ENCODE results near the gene AUTS2.

AUTS2 gene

GRCh38 chr7:69799990-69800389, 201.7 kb downstream of the AUTS2 start:
- H3K4me3 ChIP-seq (ENCODE audit: low read length): no peak overlapping the region
- no peaks in the 10 kb centered on the region for H3K36me3 ChIP-seq (ENCODE audit: insufficient read depth, low read length)
- no peaks in the 10 kb centered on the region for H3K27me3 ChIP-seq (ENCODE audit: insufficient read depth, low read length)
- H3K9me3 ChIP-seq (ENCODE audit: low read length): no peaks in the 10 kb centered on the region
- no peak overlapping the region for H2AFZ ChIP-seq (ENCODE audit: low read depth, low read length)
- H3K4me1 ChIP-seq (ENCODE audit: insufficient read depth, low read length): peaks cover 14% of the 10 kb centered on the region

- Histone ChIP-seq H3K4me3 (ENCODE audit: low read length) (no peak overlapping the region), H3K27me3 (ENCODE audit: insufficient read depth, low read length) (no peaks in the 10 kb centered on the region), H3K4me1 (ENCODE audit: insufficient read depth, low read length) (peaks cover 14% of the 10 kb centered on the region), H2AFZ (ENCODE audit: low read depth, low read length) (no peak overlapping the region), H3K36me3 (ENCODE audit: insufficient read depth, low read length) (no peaks in the 10 kb centered on the region), H3K9me3 (ENCODE audit: low read length) (no peaks in the 10 kb centered on the region)
Measured at GRCh38 chr7:69800495-69800894, 202.2 kb downstream of the AUTS2 start.

- H3K4me3 ChIP-seq (ENCODE audit: low read length): no peak overlapping the region
- H3K9me3 ChIP-seq (ENCODE audit: low read length): no peaks in the 10 kb centered on the region
- H3K4me1 ChIP-seq (ENCODE audit: insufficient read depth, low read length): peaks cover 14% of the 10 kb centered on the region
- H3K27me3 ChIP-seq (ENCODE audit: insufficient read depth, low read length): no peaks in the 10 kb centered on the region
- H3K36me3 ChIP-seq (ENCODE audit: insufficient read depth, low read length): no peaks in the 10 kb centered on the region
- no peak overlapping the region for H2AFZ ChIP-seq (ENCODE audit: low read depth, low read length)
Measured at GRCh38 chr7:69801729-69802682, 203.7 kb downstream of the AUTS2 start.

- no peaks in the 10 kb centered on the region for H3K27me3 ChIP-seq (ENCODE audit: insufficient read depth, low read length)
- peaks cover 14% of the 10 kb centered on the region for H3K4me1 ChIP-seq (ENCODE audit: insufficient read depth, low read length)
- no peak overlapping the region for H2AFZ ChIP-seq (ENCODE audit: low read depth, low read length)
- H3K36me3 ChIP-seq (ENCODE audit: insufficient read depth, low read length): no peaks in the 10 kb centered on the region
- no peak overlapping the region for H3K4me3 ChIP-seq (ENCODE audit: low read length)
- no peaks in the 10 kb centered on the region for H3K9me3 ChIP-seq (ENCODE audit: low read length)
Measured at GRCh38 chr7:69803699-69804516, 205.6 kb downstream of the AUTS2 start.

GRCh38 chr7:69804962-69805361, 206.7 kb downstream of the AUTS2 start:
- H3K9me3 ChIP-seq (ENCODE audit: low read length): no peaks in the 10 kb centered on the region
- H3K4me1 ChIP-seq (ENCODE audit: insufficient read depth, low read length): peaks cover 12% of the 10 kb centered on the region
- no peaks in the 10 kb centered on the region for H3K36me3 ChIP-seq (ENCODE audit: insufficient read depth, low read length)
- no peaks in the 10 kb centered on the region for H3K27me3 ChIP-seq (ENCODE audit: insufficient read depth, low read length)
- no peak overlapping the region for H3K4me3 ChIP-seq (ENCODE audit: low read length)
- no peak overlapping the region for H2AFZ ChIP-seq (ENCODE audit: low read depth, low read length)

- H3K36me3 ChIP-seq (ENCODE audit: insufficient read depth, low read length): no peaks in the 10 kb centered on the region
- H3K27me3 ChIP-seq (ENCODE audit: insufficient read depth, low read length): no peaks in the 10 kb centered on the region
- H3K9me3 ChIP-seq (ENCODE audit: low read length): no peaks in the 10 kb centered on the region
- H3K4me3 ChIP-seq (ENCODE audit: low read length): no peak overlapping the region
- peaks cover 9% of the 10 kb centered on the region for H3K4me1 ChIP-seq (ENCODE audit: insufficient read depth, low read length)
- H2AFZ ChIP-seq (ENCODE audit: low read depth, low read length): no peak overlapping the region
Measured at GRCh38 chr7:69808391-69808790, 210.1 kb downstream of the AUTS2 start.

GRCh38 chr7:69811476-69812308, 213.4 kb downstream of the AUTS2 start:
- Histone ChIP-seq H2AFZ (ENCODE audit: low read depth, low read length) (no peak overlapping the region), H3K36me3 (ENCODE audit: insufficient read depth, low read length) (no peaks in the 10 kb centered on the region), H3K9me3 (ENCODE audit: low read length) (no peaks in the 10 kb centered on the region), H3K4me1 (ENCODE audit: insufficient read depth, low read length) (peaks cover 40% of the 10 kb centered on the region), H3K4me3 (ENCODE audit: low read length) (no peak overlapping the region), H3K27me3 (ENCODE audit: insufficient read depth, low read length) (no peaks in the 10 kb centered on the region)

- Histone ChIP-seq H3K27me3 (ENCODE audit: insufficient read depth, low read length) (no peaks in the 10 kb centered on the region), H3K9me3 (ENCODE audit: low read length) (no peaks in the 10 kb centered on the region), H2AFZ (ENCODE audit: low read depth, low read length) (no peak overlapping the region), H3K36me3 (ENCODE audit: insufficient read depth, low read length) (no peaks in the 10 kb centered on the region), H3K4me3 (ENCODE audit: low read length) (no peak overlapping the region), H3K4me1 (ENCODE audit: insufficient read depth, low read length) (peaks cover 50% of the 10 kb centered on the region)
Measured at GRCh38 chr7:69812756-69813155, 214.5 kb downstream of the AUTS2 start.

- Histone ChIP-seq H3K27me3 (ENCODE audit: insufficient read depth, low read length) (no peaks in the 10 kb centered on the region), H3K36me3 (ENCODE audit: insufficient read depth, low read length) (no peaks in the 10 kb centered on the region), H3K4me1 (ENCODE audit: insufficient read depth, low read length) (peaks cover 60% of the 10 kb centered on the region), H2AFZ (ENCODE audit: low read depth, low read length) (no peak overlapping the region), H3K9me3 (ENCODE audit: low read length) (no peaks in the 10 kb centered on the region), H3K4me3 (ENCODE audit: low read length) (no peak overlapping the region)
Measured at GRCh38 chr7:69813637-69814240, 215.5 kb downstream of the AUTS2 start.

GRCh38 chr7:69814421-69814962, 216.2 kb downstream of the AUTS2 start:
- Histone ChIP-seq H3K4me3 (ENCODE audit: low read length) (no peak overlapping the region), H3K27me3 (ENCODE audit: insufficient read depth, low read length) (no peaks in the 10 kb centered on the region), H2AFZ (ENCODE audit: low read depth, low read length) (no peak overlapping the region), H3K4me1 (ENCODE audit: insufficient read depth, low read length) (peaks cover 68% of the 10 kb centered on the region), H3K9me3 (ENCODE audit: low read length) (no peaks in the 10 kb centered on the region), H3K36me3 (ENCODE audit: insufficient read depth, low read length) (no peaks in the 10 kb centered on the region)

GRCh38 chr7:69816501-69816900, 218.2 kb downstream of the AUTS2 start:
- Histone ChIP-seq H2AFZ (ENCODE audit: low read depth, low read length) (no peak overlapping the region), H3K9me3 (ENCODE audit: low read length) (no peaks in the 10 kb centered on the region), H3K27me3 (ENCODE audit: insufficient read depth, low read length) (no peaks in the 10 kb centered on the region), H3K36me3 (ENCODE audit: insufficient read depth, low read length) (no peaks in the 10 kb centered on the region), H3K4me3 (ENCODE audit: low read length) (no peak overlapping the region), H3K4me1 (ENCODE audit: insufficient read depth, low read length) (peaks cover 79% of the 10 kb centered on the region)

- no peaks in the 10 kb centered on the region for H3K9me3 ChIP-seq (ENCODE audit: low read length)
- H3K36me3 ChIP-seq (ENCODE audit: insufficient read depth, low read length): no peaks in the 10 kb centered on the region
- no peak overlapping the region for H2AFZ ChIP-seq (ENCODE audit: low read depth, low read length)
- H3K4me3 ChIP-seq (ENCODE audit: low read length): no peak overlapping the region
- no peaks in the 10 kb centered on the region for H3K27me3 ChIP-seq (ENCODE audit: insufficient read depth, low read length)
- H3K4me1 ChIP-seq (ENCODE audit: insufficient read depth, low read length): peaks cover 77% of the 10 kb centered on the region
Measured at GRCh38 chr7:69817121-69817520, 218.8 kb downstream of the AUTS2 start.

All from neuron (in vitro differentiated cells).